Caco-2 (cell line): ENCODE measurements around the gene ICAM1. TPM values are rescaled to one million over a fixed set of nuclear protein-coding genes. Genes with fewer than 3 reads are reported as not detected.
A peak's percentile ranks its signal among the peaks of the same experiment; 100 is the strongest.

Experiments used
- Bru-seq: library from RNA; stranded (reverse); fragments of 400-500 nt; gene quantifications from one replicate; lab custom pipeline; 2021; lab: Mats Ljungman, UMichigan
- BruChase-seq, 2 experiments: library from RNA; stranded (reverse); fragments of 400-500 nt; gene quantifications; one replicate each; lab custom pipeline; 2021; lab: Mats Ljungman, UMichigan
- BruUV-seq: library from RNA; stranded (reverse); fragments of 400-500 nt; replicated peaks from 2 replicates; lab custom pipeline; 2021; lab: Mats Ljungman, UMichigan
- CTCF ChIA-PET: fragments of 300-600 bp; sonication (Branson Sonifier 250); formaldehyde crosslinking; loops from one replicate; lab custom pipeline; 2022; ENCODE audit warnings: antibody characterized with exemption; lab: Charles Lee
- POLR2A ChIA-PET: fragments of 300-600 bp; sonication (Branson Sonifier 250); formaldehyde crosslinking; loops from one replicate; lab custom pipeline; 2022; ENCODE audit warnings: antibody characterized with exemption; lab: Charles Lee
- DNase-seq, 2 experiments: peaks; one replicate each; pipeline versions ENCODE4 v3.0.0 to v3.0.0-alpha.2; 2020 to 2022
- H3K27me3 ChIP-seq: replicated peaks from 2 replicates; pipeline ENCODE4 v1.6.0; 2011; ENCODE audit warnings: low read length; ENCODE audit not compliant: control insufficient read depth, insufficient read depth
- H3K36me3 ChIP-seq: 2 replicates; pipeline ENCODE4 v1.5.1; 2011; ENCODE audit warnings: low read length; ENCODE audit not compliant: control insufficient read depth, insufficient read depth
- H3K4me1 ChIP-seq: fragments of 250-450 bp; sonication (Bioruptor Pico); 2 replicates; pipeline ENCODE4 v1.5.1; 2020; ENCODE audit warnings: mild to moderate bottlenecking
- H3K4me3 ChIP-seq: 2 replicates; pipeline ENCODE4 v1.5.1; 2011; ENCODE audit warnings: low read depth, mild to moderate bottlenecking, control low read depth, low read length
- H3K9me3 ChIP-seq: fragments of 250-450 bp; sonication (Bioruptor Pico); 2 replicates; pipeline ENCODE4 v1.5.1; 2020; ENCODE audit warnings: mild to moderate bottlenecking, moderate library complexity
- H3K27ac Mint-ChIP-seq: one replicate; pipeline ENCODE4 v1.8.0; 2022; ENCODE audit warnings: mixed read lengths; ENCODE audit not compliant: unreplicated experiment
- H3K27me3 Mint-ChIP-seq: one replicate; pipeline ENCODE4 v1.8.0; 2022; ENCODE audit warnings: mixed read lengths; ENCODE audit not compliant: insufficient read depth, unreplicated experiment
- H3K36me3 Mint-ChIP-seq: one replicate; pipeline ENCODE4 v1.8.0; 2022; ENCODE audit warnings: mild to moderate bottlenecking, mixed read lengths; ENCODE audit not compliant: insufficient read depth, unreplicated experiment
- H3K4me1 Mint-ChIP-seq: one replicate; pipeline ENCODE4 v1.8.0; 2022; ENCODE audit warnings: low read depth, mixed read lengths; ENCODE audit not compliant: unreplicated experiment
- H3K4me3 Mint-ChIP-seq: one replicate; pipeline ENCODE4 v1.8.0; 2022; ENCODE audit warnings: mild to moderate bottlenecking, moderate library complexity, mixed read lengths; ENCODE audit not compliant: unreplicated experiment
- H3K9me3 Mint-ChIP-seq: one replicate; pipeline ENCODE4 v1.8.0; 2022; ENCODE audit warnings: mixed read lengths; ENCODE audit not compliant: unreplicated experiment
- intact Hi-C: fragments of 100-400 bp; cut with micrococcal nuclease; formaldehyde crosslinking; loops from one replicate; pipeline ENCODE4 v1.10.0; 2022; ENCODE audit not compliant: unreplicated experiment
- long read RNA-seq: library from polyadenylated mRNA; stranded (forward); transcript quantifications from one replicate; pipeline ENCODE4 v2.0.0, GENCODE V29; 2022
- total RNA-seq: library from RNA; stranded (reverse); gene quantifications from 2 replicates; pipeline ENCODE4 v1.2.3, GENCODE V29; 2022
- TF ChIP-seq, protein P1 (sequence below), 2 experiments: fragments of 200-600 bp in 1 of 2; IDR thresholded peaks; 1 replicate in 1 of 2; 2 replicates in 1 of 2; pipeline versions ENCODE4 v1.5.1 to v1.8.0; 2011 to 2022; ENCODE audit warnings: antibody characterized with exemption in 1 of 2, control low read depth in 1 of 2, inconsistent platforms in 1 of 2, low read depth in 1 of 2, low read length in 1 of 2, mild to moderate bottlenecking in 1 of 2, moderate library complexity in 1 of 2; ENCODE audit not compliant: insufficient read depth in 1 of 2, severe bottlenecking in 1 of 2, unreplicated experiment in 1 of 2

The ICAM1 gene, protein sequence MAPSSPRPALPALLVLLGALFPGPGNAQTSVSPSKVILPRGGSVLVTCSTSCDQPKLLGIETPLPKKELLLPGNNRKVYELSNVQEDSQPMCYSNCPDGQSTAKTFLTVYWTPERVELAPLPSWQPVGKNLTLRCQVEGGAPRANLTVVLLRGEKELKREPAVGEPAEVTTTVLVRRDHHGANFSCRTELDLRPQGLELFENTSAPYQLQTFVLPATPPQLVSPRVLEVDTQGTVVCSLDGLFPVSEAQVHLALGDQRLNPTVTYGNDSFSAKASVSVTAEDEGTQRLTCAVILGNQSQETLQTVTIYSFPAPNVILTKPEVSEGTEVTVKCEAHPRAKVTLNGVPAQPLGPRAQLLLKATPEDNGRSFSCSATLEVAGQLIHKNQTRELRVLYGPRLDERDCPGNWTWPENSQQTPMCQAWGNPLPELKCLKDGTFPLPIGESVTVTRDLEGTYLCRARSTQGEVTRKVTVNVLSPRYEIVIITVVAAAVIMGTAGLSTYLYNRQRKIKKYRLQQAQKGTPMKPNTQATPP
- total RNA-seq: 15.7 and 17.9 TPM in 2 replicates
- percentile 56 among the genes with signal in this experiment for Bru-seq, nascent RNA
- percentile 66 among the genes with signal in this experiment for BruChase-seq, experiment 1, labeled RNA remaining after a 2-hour chase
- BruChase-seq, experiment 2, labeled RNA remaining after a 6-hour chase: percentile 72 among the genes with signal in this experiment
- long read RNA-seq, transcript ICAM1-201 (7 exons, 3,252 nt): major isoform, 26 of 35 reads
- long read RNA-seq, partial matches to known transcripts: 6 of 35 reads
- long read RNA-seq, other reads (novel, unspliced or antisense): 2 of 35 reads

DNA sequence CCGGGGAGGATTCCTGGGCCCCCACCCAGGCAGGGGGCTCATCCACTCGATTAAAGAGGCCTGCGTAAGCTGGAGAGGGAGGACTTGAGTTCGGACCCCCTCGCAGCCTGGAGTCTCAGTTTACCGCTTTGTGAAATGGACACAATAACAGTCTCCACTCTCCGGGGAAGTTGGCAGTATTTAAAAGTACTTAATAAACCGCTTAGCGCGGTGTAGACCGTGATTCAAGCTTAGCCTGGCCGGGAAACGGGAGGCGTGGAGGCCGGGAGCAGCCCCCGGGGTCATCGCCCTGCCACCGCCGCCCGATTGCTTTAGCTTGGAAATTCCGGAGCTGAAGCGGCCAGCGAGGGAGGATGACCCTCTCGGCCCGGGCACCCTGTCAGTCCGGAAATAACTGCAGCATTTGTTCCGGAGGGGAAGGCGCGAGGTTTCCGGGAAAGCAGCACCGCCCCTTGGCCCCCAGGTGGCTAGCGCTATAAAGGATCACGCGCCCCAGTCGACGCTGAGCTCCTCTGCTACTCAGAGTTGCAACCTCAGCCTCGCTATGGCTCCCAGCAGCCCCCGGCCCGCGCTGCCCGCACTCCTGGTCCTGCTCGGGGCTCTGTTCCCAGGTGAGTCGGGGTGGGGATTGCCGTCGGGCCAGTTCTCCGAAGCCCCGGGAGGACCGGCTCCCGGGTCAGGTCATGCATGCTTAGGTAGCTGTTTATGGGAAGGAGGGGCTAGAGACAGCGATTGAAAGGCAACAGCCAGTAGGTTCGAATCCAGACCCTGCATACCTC lies at the start of gene ICAM1:
ICAM1 (plus strand) TSS at position 505 of the 779 bp plus-strand sequence; CDS start at position 545, 40 bp downstream.
- no peaks in the 10 kb centered on the region for H3K9me3 Mint-ChIP-seq
- peaks cover 13% of the 10 kb centered on the region; the same call in 1 of the 2 replicates for H3K4me1 ChIP-seq
- H3K36me3 Mint-ChIP-seq: peaks cover 11% of the 10 kb centered on the region
- peak within 1 kb of the TSS; percentile 70 for H3K4me3 Mint-ChIP-seq
- CTCF ChIA-PET: interaction anchor here (0.6 to 3.7 kb wide), 14 partner anchors 11 to 138 kb away, joined by 3 to 73 read pairs (median 6); partner anchors contain the start of genes ICAM5, RAVER1 and TYK2
- no peaks in the 10 kb centered on the region for H3K36me3 ChIP-seq
- H3K27ac Mint-ChIP-seq: no peak within 1 kb of the TSS
- intact Hi-C loops: loop anchor here (2.0 kb wide), 1 partner anchor 16 kb away; the partner anchor contains the start of gene ICAM4
- BruUV-seq: TSS peak; percentile 98
- DNase-seq: peak; percentile 79 to 82
- no peaks in the 10 kb centered on the region for H3K9me3 ChIP-seq
- POLR2A ChIA-PET: interaction anchor here (0.6 to 1.9 kb wide), 12 partner anchors 10 to 452 kb away, joined by 3 to 22 read pairs (median 4); partner anchors contain the start of genes FBXL12, ICAM4, ICAM5 and TYK2
- H3K27me3 Mint-ChIP-seq: no peaks in the 10 kb centered on the region
- TF ChIP-seq, protein P1, sequence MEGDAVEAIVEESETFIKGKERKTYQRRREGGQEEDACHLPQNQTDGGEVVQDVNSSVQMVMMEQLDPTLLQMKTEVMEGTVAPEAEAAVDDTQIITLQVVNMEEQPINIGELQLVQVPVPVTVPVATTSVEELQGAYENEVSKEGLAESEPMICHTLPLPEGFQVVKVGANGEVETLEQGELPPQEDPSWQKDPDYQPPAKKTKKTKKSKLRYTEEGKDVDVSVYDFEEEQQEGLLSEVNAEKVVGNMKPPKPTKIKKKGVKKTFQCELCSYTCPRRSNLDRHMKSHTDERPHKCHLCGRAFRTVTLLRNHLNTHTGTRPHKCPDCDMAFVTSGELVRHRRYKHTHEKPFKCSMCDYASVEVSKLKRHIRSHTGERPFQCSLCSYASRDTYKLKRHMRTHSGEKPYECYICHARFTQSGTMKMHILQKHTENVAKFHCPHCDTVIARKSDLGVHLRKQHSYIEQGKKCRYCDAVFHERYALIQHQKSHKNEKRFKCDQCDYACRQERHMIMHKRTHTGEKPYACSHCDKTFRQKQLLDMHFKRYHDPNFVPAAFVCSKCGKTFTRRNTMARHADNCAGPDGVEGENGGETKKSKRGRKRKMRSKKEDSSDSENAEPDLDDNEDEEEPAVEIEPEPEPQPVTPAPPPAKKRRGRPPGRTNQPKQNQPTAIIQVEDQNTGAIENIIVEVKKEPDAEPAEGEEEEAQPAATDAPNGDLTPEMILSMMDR (IDR thresholded peaks at IDR 0.05; ENCODE audit: insufficient read depth in 1 of 2, low read depth in 1 of 2, low read length in 1 of 2, severe bottlenecking in 1 of 2, unreplicated experiment in 1 of 2): peak in 1 of 2 experiments; percentile 27
- no peaks in the 10 kb centered on the region for H3K27me3 ChIP-seq
- H3K4me3 ChIP-seq: peak within 1 kb of the TSS; percentile 61
- peaks cover 6% of the 10 kb centered on the region for H3K4me1 Mint-ChIP-seq

DNA sequence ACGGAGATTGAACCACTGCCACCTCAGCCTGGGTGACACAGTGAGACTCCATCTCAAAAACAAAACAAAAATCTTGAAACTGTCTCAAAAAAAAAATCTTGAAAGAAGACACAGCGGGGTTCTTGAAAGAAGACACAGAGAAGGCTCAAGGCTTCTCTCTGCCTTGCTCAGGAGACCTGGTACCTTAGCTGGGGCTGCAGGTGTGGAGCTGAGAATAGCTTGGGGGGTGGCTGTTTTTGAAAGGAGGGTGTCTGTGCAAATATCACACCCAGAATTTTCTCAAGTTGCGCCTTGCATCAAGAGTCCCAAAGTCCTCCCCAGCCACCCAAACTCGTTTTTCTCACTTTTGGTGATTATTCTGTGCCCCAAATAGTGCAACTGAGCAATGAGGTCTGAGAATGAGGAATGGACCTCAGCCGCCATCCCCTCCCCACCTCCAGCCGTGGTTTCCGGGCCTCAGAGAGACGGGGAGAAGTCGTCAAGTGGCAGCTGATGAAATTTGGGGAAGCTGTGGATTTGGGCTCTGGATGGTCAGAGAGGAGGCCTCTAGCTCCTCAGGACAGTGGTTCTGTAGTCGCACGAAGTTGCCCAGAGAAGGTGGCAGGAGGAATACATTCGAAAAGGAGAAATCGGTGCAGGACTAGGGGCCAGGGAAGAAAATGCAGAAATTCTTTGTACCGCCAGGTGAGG lies 48.6 kb upstream of the ICAM1 start:
- no peak for DNase-seq
- intact Hi-C loops: no loop called here
- no peak overlapping the region for H3K4me3 Mint-ChIP-seq
- CTCF ChIA-PET: interaction anchor here (1.0 kb wide), 1 partner anchor 28 kb away, joined by 8 read pairs; no protein-coding TSS in a partner anchor
- POLR2A ChIA-PET: no interaction called here
- H3K4me3 ChIP-seq: no peak overlapping the region
- no peaks in the 10 kb centered on the region for H3K27me3 Mint-ChIP-seq
- no peaks in the 10 kb centered on the region for H3K9me3 Mint-ChIP-seq
- H3K27me3 ChIP-seq: no peaks in the 10 kb centered on the region
- no peaks in the 10 kb centered on the region for H3K4me1 ChIP-seq
- H3K36me3 Mint-ChIP-seq: peaks cover 18% of the 10 kb centered on the region
- BruUV-seq: TSS peak; percentile 16
- TF ChIP-seq, protein P1 (IDR thresholded peaks at IDR 0.05; ENCODE audit: insufficient read depth in 1 of 2, low read depth in 1 of 2, low read length in 1 of 2, severe bottlenecking in 1 of 2, unreplicated experiment in 1 of 2): no peak
- H3K36me3 ChIP-seq: no peaks in the 10 kb centered on the region
- no peaks in the 10 kb centered on the region for H3K4me1 Mint-ChIP-seq
- H3K9me3 ChIP-seq: no peaks in the 10 kb centered on the region
- no peak overlapping the region for H3K27ac Mint-ChIP-seq
